Right atrium auricular region (tissue), 2 donors: Measurements from ENCODE around the gene IBA57. TPM values are rescaled to one million over a fixed set of nuclear protein-coding genes. Genes with fewer than 3 reads are reported as not detected.
A peak's percentile ranks its signal among the peaks of the same experiment; 100 is the strongest.
"Not testable (repeated sequence)": the region's sequence is repeated elsewhere in the genome, so short reads cannot be mapped to it uniquely, and the experiment has no call there.

Experiments
- DNase-seq: peaks from one replicate; pipeline ENCODE4 v3.0.0-alpha.2; 2019; ENCODE audit warnings: low spot score
- H3K27ac ChIP-seq, 2 donors: fragments of 200-600 bp; sonication (generic); 1 replicate in 1 of 2; 2 replicates in 1 of 2; pipeline ENCODE4 v1.5.1; 2016 to 2019
- H3K27me3 ChIP-seq, 2 donors: fragments of 200-600 bp; sonication (generic); one replicate each; pipeline versions ENCODE4 v1.5.1 to v1.6.0; 2017 to 2019
- H3K36me3 ChIP-seq: fragments of 200-600 bp; sonication (generic); one replicate; pipeline ENCODE4 v1.5.1; 2016
- H3K4me1 ChIP-seq, 2 donors: fragments of 200-600 bp; sonication (generic); one replicate each; pipeline versions ENCODE4 v1.5.1 to v1.6.0; 2017 to 2019
- H3K4me3 ChIP-seq, 2 donors: fragments of 200-600 bp; sonication (generic); 1 replicate in 1 of 2; 2 replicates in 1 of 2; pipeline ENCODE4 v1.5.1; 2017 to 2019; ENCODE audit warnings: mild to moderate bottlenecking in 1 of 2, moderate library complexity in 1 of 2
- H3K9me3 ChIP-seq, 2 donors: fragments of 200-600 bp; sonication (generic); one replicate each; pipeline ENCODE4 v1.5.1; 2019
- CTCF ChIP-seq, 2 donors: fragments of 200-600 bp; sonication (generic); IDR thresholded peaks; one replicate each; pipeline ENCODE4 v1.5.1; 2019; ENCODE audit warnings: antibody characterized with exemption in 2 of 2
- total RNA-seq, 2 donors: library from RNA; depleted of rRNA; stranded (reverse); fragments of >200 nt; gene quantifications; one replicate each; pipeline ENCODE4 v1.1.0, GENCODE V29; 2016

Gene IBA57
- total RNA-seq, 2 donors from 2014 or later, result 6.7 to 7.1 TPM

GRCh38 chr1:228217551-228218344 lies 52.1 kb downstream of the IBA57 start:
- Histone ChIP-seq H3K27me3 (no peaks in the 10 kb centered on the region), H3K4me1 (peaks cover 0 to 43% of the 10 kb centered on the region in 2 donors), H3K4me3 (no peak overlapping the region), H3K27ac (peak overlapping the region in 1 of 2 donors; percentile 85), H3K36me3 (peaks cover 65% of the 10 kb centered on the region), H3K9me3 (no peaks in the 10 kb centered on the region)
- DNase-seq, result peak; percentile 56
- TF ChIP-seq CTCF (IDR thresholded peaks at IDR 0.05), result no peak

DNA sequence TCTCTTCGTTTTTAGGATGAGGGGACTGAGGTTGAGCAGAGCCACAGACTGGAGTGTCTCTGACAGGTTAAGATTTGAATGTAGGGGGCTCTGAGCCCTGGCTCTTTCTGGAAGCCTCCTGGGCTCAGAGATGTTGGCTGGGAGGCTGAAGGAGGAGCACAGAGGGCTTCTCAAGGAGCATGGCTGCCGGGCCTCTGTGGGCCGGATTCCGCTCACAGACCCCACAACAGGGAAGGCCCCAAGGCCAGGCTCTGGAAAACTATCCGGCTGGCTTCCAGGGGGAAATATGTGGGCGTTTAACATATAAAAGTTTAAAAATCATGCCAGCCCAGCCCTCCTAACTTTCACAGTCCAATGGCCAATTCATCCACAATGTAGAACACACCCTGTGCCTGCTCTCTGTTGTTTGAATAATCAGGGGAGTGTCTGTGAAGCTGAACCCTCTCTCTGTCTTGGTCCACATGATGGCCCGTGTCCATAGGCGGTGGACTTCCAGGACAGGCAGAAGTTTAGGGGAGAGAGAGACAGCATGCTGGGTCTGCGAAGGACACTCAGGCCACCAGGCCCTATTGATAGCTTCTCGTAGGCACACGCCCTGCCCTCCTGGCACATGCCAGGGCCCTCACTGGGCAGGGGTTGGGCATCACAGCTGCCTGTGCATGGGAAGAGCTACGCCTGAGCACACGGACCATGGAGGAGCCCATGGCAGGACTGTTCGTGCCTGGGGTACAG lies 53.1 kb downstream of the IBA57 start:
- Histone ChIP-seq H3K9me3 (no peaks in the 10 kb centered on the region), H3K4me3 (no peak overlapping the region), H3K27me3 (no peaks in the 10 kb centered on the region), H3K36me3 (peaks cover 73% of the 10 kb centered on the region), H3K4me1 (peaks cover 0 to 43% of the 10 kb centered on the region in 2 donors), H3K27ac (peak overlapping the region in 1 of 2 donors; percentile 66)
- TF ChIP-seq CTCF (IDR thresholded peaks at IDR 0.05), result no peak
- DNase-seq, result no peak

GRCh38 chr1:228219245-228219961 lies 53.8 kb downstream of the IBA57 start:
- no peak for TF ChIP-seq CTCF (IDR thresholded peaks at IDR 0.05)
- H3K27me3 ChIP-seq, result no peaks in the 10 kb centered on the region
- H3K9me3 ChIP-seq, result peaks cover 0 to 2% of the 10 kb centered on the region in 2 donors
- H3K27ac ChIP-seq, result peak overlapping the region in 1 of 2 donors; percentile 66
- no peak overlapping the region for H3K4me3 ChIP-seq
- peaks cover 0 to 42% of the 10 kb centered on the region in 2 donors for H3K4me1 ChIP-seq
- peaks cover 77% of the 10 kb centered on the region for H3K36me3 ChIP-seq
- DNase-seq, result no peak

DNA sequence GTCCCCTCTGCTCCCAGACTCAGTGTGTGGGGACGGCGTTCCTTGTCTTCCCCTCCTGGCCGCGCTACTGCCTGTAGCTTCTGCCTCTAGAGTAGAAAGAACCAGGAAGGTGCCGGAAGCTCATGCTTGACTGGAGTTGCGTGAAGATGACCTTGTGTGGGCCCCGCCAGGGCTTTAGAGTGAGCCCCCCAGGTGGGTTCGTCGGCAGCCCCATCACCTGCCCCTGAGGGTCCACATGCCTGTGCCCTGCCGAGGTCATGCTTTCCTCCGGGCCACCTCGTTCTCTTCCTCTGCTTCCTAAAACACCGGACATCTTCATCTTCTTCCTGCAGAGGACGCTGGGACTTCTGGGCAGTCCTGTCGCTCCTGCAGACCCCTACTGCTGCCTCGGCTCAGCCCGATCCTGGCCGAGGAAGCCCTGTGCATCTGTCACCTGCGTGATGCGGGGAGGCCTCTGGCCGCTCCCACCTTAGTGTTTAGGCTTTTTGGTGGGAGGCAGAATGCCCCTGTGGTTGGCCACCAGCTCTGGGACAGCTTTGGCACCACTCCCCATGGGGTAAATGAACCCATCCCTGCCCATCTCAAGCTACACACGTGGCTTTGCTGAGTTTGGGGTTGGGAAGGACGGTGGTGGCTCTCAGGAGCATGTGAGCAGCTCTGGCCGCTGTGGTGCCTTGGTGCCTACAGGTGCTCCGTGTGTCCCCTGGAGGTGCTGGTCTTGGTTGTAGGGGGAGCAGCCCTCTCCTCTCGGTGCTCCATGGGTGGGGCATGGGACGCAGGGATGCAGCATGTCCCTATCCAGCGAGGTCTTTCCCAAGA lies 54.6 kb downstream of the IBA57 start:
- Histone ChIP-seq H3K9me3 (peaks cover 0 to 10% of the 10 kb centered on the region in 2 donors), H3K27ac (peak overlapping the region in 1 of 2 donors; percentile 66), H3K4me1 (peaks cover 0 to 34% of the 10 kb centered on the region in 2 donors), H3K4me3 (no peak overlapping the region), H3K27me3 (no peaks in the 10 kb centered on the region), H3K36me3 (peaks cover 77% of the 10 kb centered on the region)
- peak; percentile 52 for DNase-seq
- no peak for TF ChIP-seq CTCF (IDR thresholded peaks at IDR 0.05)

DNA sequence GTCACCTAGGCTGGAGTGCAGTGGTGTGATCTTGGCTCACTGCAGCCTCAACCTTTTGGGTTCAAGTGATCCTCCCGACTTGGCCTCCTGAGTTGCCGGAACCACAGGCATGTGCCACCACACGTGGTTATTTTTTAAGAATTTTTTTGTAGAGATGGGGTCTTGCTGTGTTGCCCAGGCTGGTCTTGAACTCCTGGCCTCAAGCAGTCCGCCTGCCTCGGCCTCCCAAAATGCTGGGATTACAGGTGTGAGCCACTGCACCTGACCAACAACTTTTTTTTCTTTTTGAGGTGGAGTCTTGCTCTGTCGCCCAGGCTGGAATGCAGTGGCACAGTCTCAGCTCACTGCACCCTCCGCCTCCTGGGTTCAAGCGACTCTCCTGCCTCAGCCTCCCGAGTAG lies 55.5 kb downstream of the IBA57 start:
- H3K27ac ChIP-seq, H3K27me3 ChIP-seq, DNase-seq, H3K4me3 ChIP-seq: not testable (repeated sequence)
- Histone ChIP-seq H3K4me1 (peaks cover 0 to 25% of the 10 kb centered on the region in 2 donors), H3K9me3 (peaks cover 0 to 12% of the 10 kb centered on the region in 2 donors), H3K36me3 (peaks cover 82% of the 10 kb centered on the region)
